NCI-H2227 (cell line): Measurements from ENCODE around the gene ATP1A1.

Experiments
- DNase-seq: peaks from one replicate; lab custom pipeline; 2025; ENCODE audit not compliant: unreplicated experiment; lab: John Stamatoyannopoulos, UW

Gene ATP1A1

DNA sequence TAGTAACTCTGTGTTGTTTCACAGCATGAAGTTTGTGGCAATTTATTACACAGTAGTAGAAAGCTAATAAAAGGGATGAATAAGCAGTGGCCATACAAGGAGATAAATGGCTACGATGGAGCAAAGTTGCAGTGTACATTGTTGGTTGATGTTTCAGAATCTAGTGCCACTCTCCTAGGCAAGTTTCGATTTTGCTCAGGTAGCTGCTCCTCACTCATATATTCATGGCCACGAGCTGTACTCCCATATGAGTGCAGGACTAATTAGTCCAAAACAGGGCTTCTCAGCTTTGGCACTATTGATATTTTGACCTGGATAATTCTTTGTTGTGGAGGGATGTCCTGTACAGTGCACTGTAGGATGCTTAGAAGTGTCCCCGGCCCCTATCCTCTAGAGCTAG, 30.0 kb upstream of the ATP1A1 start:
- no peak for DNase-seq

DNA sequence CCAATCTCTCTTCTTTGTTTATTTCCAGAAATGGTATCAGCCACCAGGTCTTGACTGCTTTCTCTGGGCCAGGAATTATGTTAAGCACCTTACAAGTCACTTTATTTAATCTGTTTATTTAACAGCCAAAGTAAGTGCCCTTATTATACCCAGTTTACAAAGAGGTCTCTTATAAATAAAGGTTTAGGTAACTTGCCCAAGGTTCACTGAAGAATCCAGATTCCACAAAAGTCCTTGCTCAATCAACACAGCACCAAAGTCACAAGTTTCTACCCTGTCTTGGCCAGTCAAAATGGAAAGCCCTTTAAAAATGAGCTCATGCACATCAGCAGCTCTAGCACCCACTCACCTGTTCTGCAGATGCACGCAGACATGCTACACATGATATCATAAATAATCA, 28.0 kb upstream of the ATP1A1 start:
- DNase-seq, result no peak

DNA sequence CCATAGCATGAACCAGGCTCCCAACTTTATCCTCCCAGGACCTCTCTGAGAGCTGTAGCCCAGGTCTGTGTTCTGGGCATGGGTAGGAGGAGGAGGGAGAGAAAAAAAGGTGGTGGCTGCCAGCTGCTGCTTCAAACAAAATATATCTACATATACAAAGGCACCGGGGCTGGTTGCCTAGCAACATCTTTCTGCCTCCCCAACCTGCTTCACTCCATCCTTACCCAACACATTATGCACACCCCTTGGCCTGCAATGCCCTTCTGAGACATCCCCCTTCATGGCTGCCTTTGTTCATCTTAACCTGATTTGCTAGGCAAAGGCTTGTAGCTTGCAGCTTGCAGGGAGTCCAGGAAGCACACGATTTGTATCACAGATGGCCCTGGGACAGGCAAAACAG, 27.2 kb upstream of the ATP1A1 start:
- DNase-seq, result peak; percentile 69

DNA sequence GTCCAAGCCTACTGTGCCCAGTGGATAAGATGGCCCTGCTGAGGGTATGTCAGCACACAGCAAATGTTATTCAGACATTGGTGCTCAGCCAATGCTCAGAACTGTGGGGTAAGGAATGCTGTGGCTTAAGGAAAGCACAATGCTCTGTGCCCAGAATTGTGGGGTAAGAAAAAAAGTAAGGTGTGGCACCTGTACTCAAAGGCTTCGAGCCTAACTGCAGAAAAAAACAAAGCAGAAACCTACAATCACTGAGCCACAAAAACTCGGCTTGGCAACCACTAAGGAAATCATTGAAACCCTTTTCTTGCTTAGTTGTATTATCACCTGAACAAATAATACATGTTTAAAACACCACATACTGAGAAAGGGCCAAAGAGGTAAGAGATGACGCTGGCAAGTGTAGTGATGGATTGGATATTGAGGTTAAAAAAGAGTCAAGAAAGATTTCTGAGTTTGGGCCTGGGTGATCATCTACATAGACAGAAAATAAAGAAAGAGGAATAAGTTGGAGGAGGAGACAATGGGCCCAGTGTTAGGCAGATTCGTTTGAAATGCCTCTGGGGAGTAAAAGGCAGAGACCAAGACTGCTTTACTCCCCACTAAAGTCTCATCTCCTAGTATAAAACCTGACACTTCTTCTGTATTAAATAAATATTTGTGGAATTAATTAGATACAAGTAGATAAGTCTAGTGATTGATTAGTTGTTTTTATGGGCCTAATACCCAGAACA, 25.9 kb upstream of the ATP1A1 start:
- no peak for DNase-seq

DNA sequence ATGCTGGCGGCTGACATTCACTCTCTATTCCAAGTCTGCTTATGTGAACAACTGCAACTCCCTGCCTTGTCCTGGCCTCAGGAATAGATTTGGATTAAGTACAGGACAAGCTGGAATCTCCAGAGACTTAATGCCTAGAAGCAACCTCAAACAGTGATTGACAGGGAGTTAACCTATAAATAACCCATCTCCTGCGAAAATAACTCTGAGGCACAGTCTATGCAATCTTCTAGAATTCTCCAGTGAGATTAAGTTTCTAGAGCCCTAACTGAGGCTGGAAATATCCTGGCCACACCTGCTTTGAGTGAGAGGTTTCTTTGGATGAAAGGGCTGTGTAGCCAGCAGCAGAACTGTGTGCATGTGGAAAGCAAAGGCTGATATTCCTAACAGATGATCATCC, 25.3 kb upstream of the ATP1A1 start:
- no peak for DNase-seq

DNA sequence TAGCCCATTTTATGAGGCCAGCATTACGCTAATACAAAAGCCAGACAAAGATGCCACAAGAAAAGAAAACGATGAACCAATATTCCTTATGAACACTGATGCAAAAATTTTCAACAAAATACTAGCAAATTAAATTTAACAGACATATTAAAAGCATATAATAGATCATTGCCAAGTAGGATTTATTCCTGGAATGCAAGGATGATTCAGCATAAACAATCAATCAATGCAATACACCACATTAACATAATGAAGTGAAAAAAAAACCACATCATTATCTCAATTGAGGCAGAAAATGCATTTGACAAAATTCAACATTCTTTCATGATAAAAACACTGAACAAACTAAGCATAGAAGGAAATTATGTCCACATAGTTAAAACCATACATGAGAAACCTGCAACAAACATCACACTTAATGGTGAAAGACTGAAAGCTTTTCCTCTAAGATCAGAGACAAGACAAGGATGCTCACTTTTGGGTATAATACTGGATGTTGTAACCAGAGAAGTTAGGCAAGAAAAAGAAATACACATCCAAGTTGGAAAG, 22.9 kb upstream of the ATP1A1 start:
- no peak for DNase-seq

DNA sequence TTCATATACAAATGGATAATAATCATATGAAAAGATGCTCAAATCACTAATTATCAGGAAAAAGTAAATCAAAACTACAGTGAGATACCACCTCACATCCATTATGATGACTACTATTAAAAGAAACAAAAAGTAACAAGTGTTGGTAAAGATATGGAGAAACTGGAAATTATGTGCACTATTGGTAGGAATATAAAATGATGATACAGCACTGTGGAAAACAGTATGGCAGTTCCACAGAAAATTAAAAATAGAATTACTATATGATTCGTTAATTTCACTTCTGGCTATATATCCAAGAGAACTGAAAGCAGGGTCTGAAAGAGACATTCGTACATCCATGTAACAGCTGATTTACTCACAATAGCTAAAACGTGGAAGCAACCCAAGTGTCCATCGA, 21.1 kb upstream of the ATP1A1 start:
- no peak for DNase-seq

DNA sequence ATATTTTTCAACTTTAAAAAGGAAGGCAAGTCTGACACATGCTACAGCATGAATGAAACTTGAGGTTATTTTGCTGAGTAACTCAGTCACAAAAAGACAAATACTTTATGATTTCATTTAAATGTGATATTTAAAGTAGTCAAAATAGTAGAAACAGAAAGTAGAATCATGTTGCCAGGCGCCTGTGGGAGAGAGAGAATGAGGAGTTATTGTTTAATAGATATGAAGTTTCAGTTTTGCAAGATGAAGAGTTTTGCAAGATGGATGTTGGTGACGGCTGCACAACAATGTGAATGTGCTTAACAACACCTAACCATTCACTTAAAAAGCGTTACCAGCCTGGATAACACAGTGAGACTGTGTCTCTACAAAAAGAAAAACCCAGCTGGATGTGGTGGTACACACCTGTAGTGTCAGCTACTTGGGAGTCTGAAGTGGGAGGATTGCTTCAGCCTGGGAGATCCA, 20.7 kb upstream of the ATP1A1 start:
- no peak for DNase-seq

DNA sequence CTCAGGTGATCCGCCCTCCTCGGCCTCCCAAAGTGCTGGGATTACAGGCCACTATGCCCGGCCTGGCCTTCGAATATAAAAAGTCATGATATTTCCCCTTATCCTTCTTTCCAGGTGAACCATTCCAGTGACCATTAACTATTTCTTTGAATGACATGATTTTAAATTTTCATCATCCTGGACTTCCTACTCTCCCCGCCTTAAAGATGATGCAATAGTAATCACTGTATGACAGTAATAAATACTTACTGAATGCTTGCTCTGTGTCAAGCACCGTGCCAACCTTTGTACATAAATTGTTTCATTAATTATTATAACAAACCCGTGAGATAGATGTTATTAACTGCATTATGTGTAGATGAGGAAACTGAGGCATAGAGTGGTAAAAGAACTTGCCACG, 19.9 kb upstream of the ATP1A1 start:
- DNase-seq, result no peak

DNA sequence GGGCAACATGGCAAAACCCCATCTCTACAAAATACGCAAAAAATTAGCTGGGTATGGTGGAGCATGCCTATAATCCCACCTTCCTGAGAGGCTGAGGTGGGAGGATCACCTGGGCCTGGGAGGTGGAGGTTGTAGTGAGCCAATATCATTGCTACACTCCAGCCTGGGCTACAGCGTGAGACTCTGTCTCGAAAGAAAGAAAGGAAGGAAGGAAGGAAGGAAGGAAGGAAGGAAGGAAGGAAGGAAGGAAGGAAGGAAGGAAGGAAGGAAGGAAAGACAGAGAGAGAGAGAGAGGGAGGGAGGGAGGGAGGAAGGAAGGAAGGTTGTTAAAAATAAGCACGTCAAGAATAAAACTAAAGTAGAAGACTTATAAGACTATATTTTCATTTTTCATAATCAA, 17.0 kb upstream of the ATP1A1 start:
- DNase-seq, result no peak

DNA sequence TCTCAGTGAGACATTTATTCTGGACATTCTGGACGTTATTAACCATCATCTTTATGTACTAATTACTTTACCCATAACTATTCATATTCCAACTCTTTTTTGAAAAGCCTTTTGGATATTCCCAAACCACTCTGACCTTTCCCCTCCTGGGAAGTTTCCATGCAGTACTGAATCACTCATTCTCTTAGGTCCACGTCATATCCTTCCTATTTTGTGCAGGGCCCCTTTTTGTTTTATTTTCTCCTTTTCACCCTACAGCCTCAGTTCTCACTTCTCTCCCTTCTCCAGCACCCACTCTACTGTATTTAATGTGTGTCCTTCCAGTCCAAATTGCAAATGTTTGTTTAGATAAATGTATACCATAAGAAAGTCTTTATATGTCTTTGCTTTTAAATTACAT, 16.4 kb upstream of the ATP1A1 start:
- no peak for DNase-seq

DNA sequence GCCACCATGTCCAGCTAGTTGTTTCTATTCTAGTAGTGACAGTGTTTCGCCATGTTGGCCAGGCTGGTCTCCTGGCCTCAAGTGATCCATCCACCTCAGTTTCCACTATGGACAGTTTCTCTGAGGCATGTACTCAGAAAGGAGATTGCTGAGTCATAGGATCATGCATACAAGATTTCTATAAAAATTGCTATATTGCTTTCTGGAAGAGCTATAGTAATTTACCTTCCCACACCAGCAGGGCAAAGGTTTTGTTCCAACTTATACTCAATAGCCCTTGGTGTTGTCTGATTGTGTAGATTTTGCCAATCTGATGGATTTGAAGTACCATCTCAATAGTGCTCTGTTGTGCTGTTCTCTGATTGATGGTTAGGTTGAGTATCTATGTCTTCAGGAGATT, 15.6 kb upstream of the ATP1A1 start:
- DNase-seq, result no peak

DNA sequence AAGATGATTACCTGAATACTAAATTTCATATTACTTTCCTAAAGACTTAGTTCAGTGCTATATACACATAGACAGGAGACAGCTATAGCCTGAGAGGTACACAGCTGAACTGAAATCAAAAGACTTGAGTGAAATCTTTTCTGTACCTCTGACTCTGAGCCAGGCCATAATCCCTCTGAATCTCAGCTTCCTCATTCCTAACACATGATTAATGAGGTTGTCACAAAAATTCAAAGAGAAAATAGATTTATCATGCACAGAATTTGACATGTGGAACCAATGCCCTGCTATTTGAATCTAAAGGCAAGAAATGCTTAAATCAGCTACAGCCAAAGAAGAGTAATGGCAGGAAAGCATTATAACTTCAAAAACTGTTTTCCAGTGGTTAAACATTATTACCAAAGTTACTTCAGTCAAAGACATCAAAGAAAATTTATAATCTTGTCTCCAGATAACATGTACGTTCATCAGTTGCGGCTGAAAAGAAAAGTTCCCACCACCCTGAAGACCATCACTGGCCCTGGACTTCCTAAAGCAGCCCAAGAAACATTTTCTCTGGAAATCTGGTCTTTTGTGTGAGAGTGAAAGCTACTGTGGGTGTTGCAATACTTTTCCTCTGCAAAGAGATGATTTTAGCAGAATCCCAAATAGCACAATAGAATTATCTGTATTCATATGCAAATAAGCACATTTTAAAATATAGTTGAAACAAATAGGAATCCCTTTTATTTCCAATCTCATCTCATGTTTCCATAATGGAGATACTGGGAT, 13.8 kb upstream of the ATP1A1 start:
- no peak for DNase-seq

DNA sequence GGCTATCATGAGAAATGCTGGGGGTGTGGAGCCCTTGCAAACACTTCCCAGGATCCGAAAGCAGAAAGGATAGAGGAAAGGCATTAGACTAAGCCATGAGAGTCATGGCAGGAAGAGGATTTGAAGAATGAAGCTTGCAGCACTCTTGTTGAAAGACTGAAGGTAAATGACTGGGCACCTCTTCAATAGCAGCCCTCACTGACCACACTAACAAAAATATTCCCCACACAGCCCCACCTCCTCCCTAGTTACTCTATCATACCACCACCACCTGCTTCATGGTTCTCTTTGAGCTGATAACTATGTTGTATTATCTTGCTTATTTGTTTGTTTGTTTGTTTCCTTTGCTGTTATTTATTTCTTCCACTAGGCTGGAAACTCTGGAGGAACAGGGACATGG, 13.2 kb upstream of the ATP1A1 start:
- no peak for DNase-seq

DNA sequence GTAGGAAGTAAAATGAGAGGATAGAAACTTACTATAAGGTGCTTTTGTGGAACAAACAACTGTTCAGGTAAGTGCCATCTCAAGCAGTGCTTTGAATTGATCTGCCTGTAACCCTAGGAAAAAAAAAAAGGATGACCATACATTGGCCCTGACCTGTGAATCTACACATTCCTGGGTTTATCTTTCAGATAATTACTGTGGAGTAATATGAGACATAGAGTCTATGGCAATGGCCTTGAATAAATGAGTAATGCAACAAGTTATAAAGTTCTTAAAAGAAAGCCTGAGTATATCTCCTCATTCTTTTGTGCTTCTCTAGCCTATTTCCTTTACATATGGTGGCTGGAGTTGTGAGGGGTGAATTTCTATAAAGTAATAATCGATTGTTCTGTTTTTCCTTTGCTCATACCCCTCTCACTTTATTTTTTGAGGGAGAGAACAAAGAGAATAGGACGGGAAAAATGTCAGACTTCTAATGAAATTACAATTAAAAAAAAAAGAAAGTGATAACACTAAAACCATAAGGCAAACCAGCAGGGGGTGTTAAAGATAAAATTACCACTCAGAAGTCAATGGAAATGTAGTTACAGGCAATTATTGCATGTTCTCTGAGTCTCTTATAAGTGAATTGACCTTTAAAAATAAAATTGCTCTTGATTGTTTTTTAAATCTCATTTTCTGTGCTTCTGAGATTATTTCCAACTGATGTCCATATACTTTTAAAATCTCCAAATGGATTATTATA, 12.4 kb upstream of the ATP1A1 start:
- no peak for DNase-seq

DNA sequence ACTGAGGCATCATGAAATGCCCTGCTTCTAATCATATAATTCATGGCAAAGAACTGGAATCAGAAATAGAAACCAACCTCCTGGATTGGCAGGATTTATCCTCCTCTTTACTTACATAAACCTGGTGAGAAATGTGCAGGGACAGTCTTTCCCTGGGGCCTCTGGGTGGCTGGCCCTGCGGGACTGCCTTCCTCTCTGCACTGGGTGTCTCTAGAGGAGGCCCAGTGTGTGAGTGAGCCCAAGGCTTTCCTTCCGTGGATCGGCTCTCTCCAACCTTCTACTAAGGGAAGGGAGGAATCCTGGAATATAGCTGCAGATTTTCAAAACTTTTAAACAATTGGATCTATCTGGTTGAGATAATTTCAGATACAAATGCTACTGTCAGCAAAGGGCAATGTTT, 11.4 kb upstream of the ATP1A1 start:
- DNase-seq, result no peak

DNA sequence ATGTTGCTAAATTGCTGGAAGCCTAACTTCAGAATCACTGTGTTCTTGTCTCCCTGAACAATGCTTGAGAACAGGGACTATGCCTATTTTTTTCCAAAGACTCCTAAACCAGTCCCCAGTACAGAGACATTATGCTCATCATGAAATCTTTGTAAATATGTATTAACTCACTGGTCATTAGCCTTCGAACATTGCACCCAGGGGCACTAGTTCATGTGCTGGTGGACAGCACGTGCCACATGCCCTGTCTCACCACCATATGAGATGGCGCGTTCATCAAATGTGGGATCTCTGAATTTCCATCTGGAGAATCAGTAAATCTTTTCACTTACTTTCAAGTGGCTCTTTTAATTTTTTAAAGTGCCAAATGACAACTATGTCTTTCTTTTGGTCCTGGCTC, 11.0 kb upstream of the ATP1A1 start:
- no peak for DNase-seq

DNA sequence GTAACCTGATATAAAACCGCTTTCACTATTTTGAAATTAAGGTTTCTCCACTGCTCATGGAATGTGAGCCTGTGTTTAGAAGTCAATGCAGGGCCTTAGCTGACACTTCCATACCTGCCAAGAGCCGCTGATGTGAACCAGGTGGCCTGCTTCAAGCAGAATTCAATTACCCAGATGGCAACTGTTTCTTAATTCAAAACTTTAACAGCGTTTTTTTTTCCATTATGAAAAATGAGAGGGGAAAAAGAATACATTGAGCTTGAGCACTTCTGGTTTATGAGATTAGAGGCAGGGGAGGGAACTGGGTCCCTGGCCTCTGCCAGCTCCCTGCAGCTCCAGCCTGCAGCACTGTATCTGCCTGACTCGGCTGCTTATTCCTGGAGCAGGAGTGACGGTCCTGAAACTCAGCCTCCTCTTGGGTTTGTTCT, 7.7 kb upstream of the ATP1A1 start:
- DNase-seq, result peak; percentile 11

DNA sequence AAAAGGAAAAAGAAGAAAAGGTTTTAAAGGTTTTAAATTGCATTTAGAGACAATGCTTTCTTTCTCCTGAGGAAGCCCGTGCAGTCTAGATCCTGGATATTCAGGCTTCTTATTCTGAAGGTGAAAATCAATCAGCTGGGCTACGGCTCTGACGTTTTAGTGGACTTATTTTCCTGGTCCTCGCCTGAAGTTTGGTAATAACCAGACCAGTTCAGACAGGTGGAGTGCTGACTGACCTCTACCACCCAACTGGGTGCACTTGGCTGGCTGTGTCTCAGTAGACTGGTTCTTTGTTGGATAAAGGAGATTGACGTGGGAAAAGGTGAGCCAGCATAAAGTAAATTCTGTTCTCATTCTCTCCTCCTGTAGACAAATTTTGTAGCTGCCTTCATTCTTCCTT, 7.2 kb upstream of the ATP1A1 start:
- no peak for DNase-seq

DNA sequence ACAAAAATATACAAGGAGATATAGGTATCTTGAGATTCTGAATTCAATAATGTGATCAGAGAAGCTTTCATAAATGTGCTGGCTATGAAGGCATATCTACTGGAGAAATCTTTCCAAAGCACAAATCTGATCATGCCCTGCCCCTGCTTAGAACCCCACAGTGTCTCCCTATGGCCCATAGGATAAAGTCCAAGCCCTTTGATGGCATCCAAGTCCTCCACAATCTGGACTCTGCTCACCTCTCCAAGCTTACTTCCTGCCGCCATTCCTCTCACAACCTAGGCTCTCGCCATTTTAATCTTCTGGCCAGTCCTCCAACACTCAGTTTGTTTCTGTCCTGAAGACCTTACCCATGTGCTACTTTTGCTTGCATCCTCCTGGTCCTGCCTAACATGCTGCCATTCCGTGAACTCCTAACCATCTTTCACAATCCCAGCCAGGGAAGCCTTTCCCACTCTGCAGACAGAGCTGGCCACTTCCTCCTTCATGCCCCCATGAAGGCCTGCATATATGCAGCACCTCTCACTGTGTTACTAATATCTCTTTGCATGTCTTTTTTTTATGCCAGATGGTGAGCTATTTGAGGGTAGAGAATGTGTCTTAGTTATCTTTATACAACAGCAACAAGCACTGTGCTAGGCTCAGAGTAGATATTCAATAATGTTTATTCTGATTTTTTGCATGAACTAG, 5.6 kb upstream of the ATP1A1 start:
- DNase-seq, result no peak

DNA sequence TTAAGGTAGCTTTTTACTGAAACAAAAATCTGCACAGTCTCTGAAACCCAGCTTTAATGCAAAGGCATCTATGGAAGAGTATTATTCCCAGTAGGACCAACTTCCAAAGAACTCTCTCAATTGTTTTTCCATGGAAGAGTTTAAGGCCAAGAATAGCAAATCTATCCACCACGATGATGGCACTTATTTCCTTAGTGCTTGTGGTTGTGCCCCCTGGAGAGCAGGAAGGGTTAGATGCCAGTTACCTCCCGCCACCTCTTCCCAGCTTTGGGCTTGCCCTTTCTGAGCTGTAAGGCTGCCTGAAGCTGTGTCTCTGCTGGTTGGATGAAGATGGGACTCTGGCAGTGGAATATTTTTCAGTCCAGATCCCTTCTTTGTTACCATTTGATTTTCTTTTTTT, 4.8 kb upstream of the ATP1A1 start:
- no peak for DNase-seq
